Activated naive CD4-positive, alpha-beta T cell treated with anti-CD3 and anti-CD28 coated beads for 36 hours (primary cell): Measurements from ENCODE around the gene TPST2. TPM values are rescaled to one million over a fixed set of nuclear protein-coding genes. Genes with fewer than 3 reads are reported as not detected.

Experiments
- CTCF ChIA-PET: fragments of 350-600 bp; sonication (Branson Sonifier 250); formaldehyde crosslinking; loops from one replicate; lab custom pipeline; 2021; ENCODE audit warnings: antibody characterized with exemption; lab: Charles Lee
- DNase-seq: peaks from one replicate; pipeline ENCODE4 v3.0.0-alpha.2; 2020
- H3K27ac Mint-ChIP-seq: one replicate; pipeline ENCODE4 v1.8.0; 2021; ENCODE audit warnings: mild to moderate bottlenecking, mixed read lengths
- H3K27me3 Mint-ChIP-seq: one replicate; pipeline ENCODE4 v1.8.0; 2021; ENCODE audit warnings: low read depth, mixed read lengths
- H3K36me3 Mint-ChIP-seq: one replicate; pipeline ENCODE4 v1.8.0; 2021; ENCODE audit warnings: low read depth, mixed read lengths
- H3K4me1 Mint-ChIP-seq: one replicate; pipeline ENCODE4 v1.8.0; 2021; ENCODE audit warnings: low read depth, mixed read lengths
- H3K4me3 Mint-ChIP-seq: one replicate; pipeline ENCODE4 v1.8.0; 2021; ENCODE audit warnings: mild to moderate bottlenecking, moderate library complexity, mixed read lengths
- H3K9me3 Mint-ChIP-seq: one replicate; pipeline ENCODE4 v1.8.0; 2021; ENCODE audit warnings: mixed read lengths
- intact Hi-C: fragments of 100-400 bp; cut with micrococcal nuclease; formaldehyde crosslinking; loops from one replicate; pipeline ENCODE4 v1.15.1; 2023
- total RNA-seq, 2 experiments: library from RNA; stranded (reverse); gene quantifications; one replicate each; pipeline ENCODE4 v1.2.3, GENCODE V29; 2021

The TPST2 gene
- total RNA-seq, 2 experiments from 2014 or later = 21.0 to 21.9 TPM

GRCh38 chr22:26547837-26548236 lies 42.1 kb downstream of the TPST2 start:
- no peaks in the 10 kb centered on the region for H3K9me3 Mint-ChIP-seq
- H3K4me3 Mint-ChIP-seq = no peak overlapping the region
- DNase-seq = no peak
- peaks cover 18% of the 10 kb centered on the region for H3K4me1 Mint-ChIP-seq
- peaks cover 12% of the 10 kb centered on the region for H3K36me3 Mint-ChIP-seq
- H3K27me3 Mint-ChIP-seq = no peaks in the 10 kb centered on the region
- intact Hi-C loops = no loop called here
- no peak overlapping the region for H3K27ac Mint-ChIP-seq
- CTCF ChIA-PET = no interaction called here

DNA sequence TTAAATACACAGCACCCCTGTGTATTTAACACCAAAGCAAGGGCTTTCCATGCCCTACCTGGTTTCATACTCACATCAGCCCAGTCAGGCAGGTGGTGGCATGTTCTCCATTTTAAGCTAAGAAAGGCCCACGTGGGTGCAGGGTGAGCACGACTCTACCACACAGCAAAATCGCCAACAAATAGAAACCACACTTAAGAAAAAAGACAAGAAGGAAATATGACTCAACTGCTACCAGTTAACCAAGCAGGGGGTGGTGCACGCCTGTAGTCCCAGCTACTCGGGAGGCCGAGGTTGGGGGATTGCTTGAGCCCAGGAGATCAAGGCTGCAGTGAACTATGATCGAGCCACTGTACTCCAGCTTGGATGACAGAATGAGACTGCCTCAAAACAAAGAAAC lies 42.5 kb downstream of the TPST2 start:
- peaks cover 18% of the 10 kb centered on the region for H3K4me1 Mint-ChIP-seq
- H3K9me3 Mint-ChIP-seq = no peaks in the 10 kb centered on the region
- H3K36me3 Mint-ChIP-seq = peaks cover 12% of the 10 kb centered on the region
- no peak overlapping the region for H3K27ac Mint-ChIP-seq
- intact Hi-C loops = no loop called here
- DNase-seq = peak; percentile 44
- H3K27me3 Mint-ChIP-seq = no peaks in the 10 kb centered on the region
- CTCF ChIA-PET = interaction anchor here (0.5 kb wide), 1 partner anchor 74 kb away, joined by 6 read pairs; no protein-coding TSS in a partner anchor
- H3K4me3 Mint-ChIP-seq = no peak overlapping the region

GRCh38 chr22:26546282-26546681 lies 43.6 kb downstream of the TPST2 start:
- intact Hi-C loops = no loop called here
- Mint-ChIP-seq H3K27me3 (no peaks in the 10 kb centered on the region), H3K36me3 (peaks cover 12% of the 10 kb centered on the region), H3K4me3 (no peak overlapping the region), H3K27ac (peak overlapping the region; percentile 41), H3K9me3 (no peaks in the 10 kb centered on the region), H3K4me1 (peaks cover 18% of the 10 kb centered on the region)
- CTCF ChIA-PET = interaction anchor here (1.5 kb wide), 1 partner anchor 44 kb away, joined by 4 read pairs; no protein-coding TSS in a partner anchor
- no peak for DNase-seq

GRCh38 chr22:26545827-26546226 lies 44.1 kb downstream of the TPST2 start:
- intact Hi-C loops = no loop called here
- H3K4me1 Mint-ChIP-seq = peaks cover 18% of the 10 kb centered on the region
- H3K36me3 Mint-ChIP-seq = peaks cover 12% of the 10 kb centered on the region
- CTCF ChIA-PET = interaction anchor here (1.5 kb wide), 1 partner anchor 43 kb away, joined by 4 read pairs; no protein-coding TSS in a partner anchor
- no peaks in the 10 kb centered on the region for H3K9me3 Mint-ChIP-seq
- no peak overlapping the region for H3K27ac Mint-ChIP-seq
- no peak overlapping the region for H3K4me3 Mint-ChIP-seq
- no peak for DNase-seq
- no peaks in the 10 kb centered on the region for H3K27me3 Mint-ChIP-seq

DNA sequence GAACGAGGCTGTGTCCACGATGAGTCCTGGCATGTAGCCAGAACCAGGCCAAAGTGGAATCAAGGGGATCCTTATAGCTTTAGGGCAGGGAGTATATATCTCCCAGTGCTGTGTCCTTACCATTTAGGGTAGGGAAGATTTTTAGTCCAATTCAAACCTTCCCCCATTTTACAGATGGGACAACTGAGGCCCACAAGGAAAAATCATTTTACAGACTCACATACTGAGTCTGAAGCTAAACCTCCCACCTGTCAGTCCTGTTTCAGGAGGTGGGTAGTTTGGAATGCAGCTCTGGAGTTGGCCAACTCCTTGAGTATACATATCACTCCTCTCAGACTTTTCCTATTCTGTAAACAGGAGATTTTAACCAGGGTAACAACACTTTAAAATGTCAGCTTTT lies 44.5 kb downstream of the TPST2 start:
- peaks cover 15% of the 10 kb centered on the region for H3K36me3 Mint-ChIP-seq
- DNase-seq = no peak
- peaks cover 18% of the 10 kb centered on the region for H3K4me1 Mint-ChIP-seq
- H3K9me3 Mint-ChIP-seq = no peaks in the 10 kb centered on the region
- intact Hi-C loops = no loop called here
- no peak overlapping the region for H3K27ac Mint-ChIP-seq
- CTCF ChIA-PET = interaction anchor here (1.0 to 1.5 kb wide), 2 partner anchors 42 to 43 kb away, joined by 3 to 4 read pairs; no protein-coding TSS in a partner anchor
- H3K4me3 Mint-ChIP-seq = no peak overlapping the region
- no peaks in the 10 kb centered on the region for H3K27me3 Mint-ChIP-seq

GRCh38 chr22:26544489-26544888 lies 45.4 kb downstream of the TPST2 start:
- Mint-ChIP-seq H3K27me3 (no peaks in the 10 kb centered on the region), H3K4me1 (peaks cover 18% of the 10 kb centered on the region), H3K27ac (no peak overlapping the region), H3K36me3 (peaks cover 16% of the 10 kb centered on the region), H3K9me3 (no peaks in the 10 kb centered on the region), H3K4me3 (no peak overlapping the region)
- CTCF ChIA-PET = interaction anchor here (0.5 to 1.0 kb wide), 2 partner anchors 21 to 43 kb away, joined by 3 read pairs; no protein-coding TSS in a partner anchor
- intact Hi-C loops = no loop called here
- no peak for DNase-seq

DNA sequence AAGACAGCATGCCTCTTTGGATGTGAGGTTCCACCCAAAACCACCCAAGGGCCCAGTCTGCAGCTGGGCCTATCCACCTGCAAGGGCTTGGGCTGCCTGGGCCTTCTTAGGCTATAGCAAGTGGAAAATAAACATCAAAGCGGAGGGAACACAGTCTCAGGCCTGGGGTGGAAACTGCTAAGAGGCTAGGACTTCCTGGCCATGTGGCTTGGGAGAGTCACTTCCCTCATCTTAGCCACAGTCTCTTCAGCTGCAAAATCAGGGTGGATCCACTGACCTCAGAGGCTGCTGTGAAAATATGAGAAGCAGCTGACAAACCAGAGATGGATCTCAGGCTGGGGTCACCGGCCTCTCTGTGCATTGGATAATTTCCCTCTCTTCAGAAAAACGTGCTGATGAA lies 47.1 kb downstream of the TPST2 start:
- intact Hi-C loops = no loop called here
- Mint-ChIP-seq H3K27ac (no peak overlapping the region), H3K9me3 (no peaks in the 10 kb centered on the region), H3K4me1 (peaks cover 14% of the 10 kb centered on the region), H3K4me3 (no peak overlapping the region), H3K27me3 (no peaks in the 10 kb centered on the region), H3K36me3 (peaks cover 15% of the 10 kb centered on the region)
- CTCF ChIA-PET = no interaction called here
- DNase-seq = no peak

DNA sequence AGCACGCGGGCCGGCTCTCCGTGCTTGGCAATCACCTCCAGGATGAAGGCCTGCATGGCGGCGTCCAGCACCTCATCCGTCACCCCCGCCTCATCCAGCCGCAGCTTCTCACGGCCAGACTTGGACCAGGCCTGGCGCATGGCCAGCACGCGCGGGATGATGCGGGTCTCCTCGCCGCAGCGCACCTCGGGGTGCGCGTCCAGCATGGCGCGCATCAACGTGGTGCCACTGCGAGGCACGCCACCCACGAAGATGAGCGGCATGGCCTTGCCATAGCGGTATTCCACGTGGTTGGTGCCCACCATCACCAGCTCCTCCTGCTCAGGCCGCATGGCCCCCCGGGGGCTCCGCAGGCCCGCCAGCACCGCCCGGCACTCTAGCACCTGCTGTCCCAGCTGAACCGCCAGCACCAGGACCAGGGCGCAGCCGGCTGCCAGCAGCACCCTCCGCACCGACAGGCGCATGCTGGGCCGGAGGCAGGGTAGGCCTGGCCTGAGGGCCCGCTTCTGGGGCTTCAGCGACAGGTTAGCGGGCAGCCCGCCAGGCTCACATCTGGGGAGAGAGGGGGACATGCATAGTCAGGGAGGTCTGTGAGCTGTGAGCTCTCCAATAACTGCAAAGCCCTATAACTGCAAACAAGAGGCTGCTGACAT lies 48.6 kb downstream of the TPST2 start:
- intact Hi-C loops = no loop called here
- no peaks in the 10 kb centered on the region for H3K27me3 Mint-ChIP-seq
- H3K4me3 Mint-ChIP-seq = no peak overlapping the region
- no peaks in the 10 kb centered on the region for H3K9me3 Mint-ChIP-seq
- peaks cover 8% of the 10 kb centered on the region for H3K36me3 Mint-ChIP-seq
- no peak for DNase-seq
- CTCF ChIA-PET = interaction anchor here (0.5 kb wide), 1 partner anchor 131 kb away, joined by 4 read pairs; no protein-coding TSS in a partner anchor
- H3K27ac Mint-ChIP-seq = no peak overlapping the region
- H3K4me1 Mint-ChIP-seq = peaks cover 4% of the 10 kb centered on the region

- Mint-ChIP-seq H3K27ac (no peak overlapping the region), H3K27me3 (no peaks in the 10 kb centered on the region), H3K4me1 (peaks cover 7% of the 10 kb centered on the region), H3K9me3 (no peaks in the 10 kb centered on the region), H3K36me3 (peaks cover 7% of the 10 kb centered on the region), H3K4me3 (no peak overlapping the region)
- intact Hi-C loops = no loop called here
- no peak for DNase-seq
- CTCF ChIA-PET = interaction anchor here (0.6 kb wide), 1 partner anchor 100 kb away, joined by 3 read pairs; no protein-coding TSS in a partner anchor
Measured at GRCh38 chr22:26540119-26540518, 49.8 kb downstream of the TPST2 start.

GRCh38 chr22:26536762-26537134 lies 53.2 kb downstream of the TPST2 start:
- CTCF ChIA-PET = interaction anchor here (0.6 to 0.7 kb wide), 3 partner anchors 15 to 300 kb away, joined by 3 to 4 read pairs (median 3); no protein-coding TSS in a partner anchor
- Mint-ChIP-seq H3K4me1 (peaks cover 19% of the 10 kb centered on the region), H3K36me3 (peaks cover 9% of the 10 kb centered on the region), H3K27me3 (no peaks in the 10 kb centered on the region), H3K4me3 (no peak overlapping the region), H3K9me3 (no peaks in the 10 kb centered on the region), H3K27ac (no peak overlapping the region)
- intact Hi-C loops = no loop called here
- no peak for DNase-seq

- intact Hi-C loops = no loop called here
- H3K27ac Mint-ChIP-seq = no peak overlapping the region
- H3K9me3 Mint-ChIP-seq = no peaks in the 10 kb centered on the region
- H3K4me1 Mint-ChIP-seq = peaks cover 19% of the 10 kb centered on the region
- H3K27me3 Mint-ChIP-seq = no peaks in the 10 kb centered on the region
- H3K4me3 Mint-ChIP-seq = no peak overlapping the region
- DNase-seq = no peak
- CTCF ChIA-PET = interaction anchor here (0.6 to 0.7 kb wide), 2 partner anchors 14 to 47 kb away, joined by 3 read pairs; no protein-coding TSS in a partner anchor
- H3K36me3 Mint-ChIP-seq = peaks cover 11% of the 10 kb centered on the region
Measured at GRCh38 chr22:26536056-26536761, 53.7 kb downstream of the TPST2 start.

DNA sequence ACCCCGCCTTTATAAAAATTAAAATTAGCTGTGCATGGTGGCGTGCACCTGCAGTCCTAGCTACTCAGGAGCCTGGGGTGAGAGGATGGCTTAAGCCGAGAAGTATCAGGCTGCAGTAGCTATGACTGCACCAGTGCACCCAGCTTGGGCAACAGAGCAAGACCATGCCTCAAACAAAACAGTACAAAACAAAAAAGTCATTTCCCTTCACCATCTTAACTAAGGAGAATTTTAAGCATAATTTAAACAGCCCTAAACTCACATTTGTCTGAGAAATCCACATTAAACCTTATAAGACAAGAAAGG lies 54.4 kb downstream of the TPST2 start:
- Mint-ChIP-seq H3K27me3 (no peaks in the 10 kb centered on the region), H3K4me1 (peaks cover 21% of the 10 kb centered on the region), H3K9me3 (no peaks in the 10 kb centered on the region), H3K27ac (no peak overlapping the region), H3K4me3 (no peak overlapping the region), H3K36me3 (peaks cover 13% of the 10 kb centered on the region)
- no peak for DNase-seq
- intact Hi-C loops = no loop called here
- CTCF ChIA-PET = interaction anchor here (0.7 kb wide), 2 partner anchors 55 to 107 kb away, joined by 3 to 5 read pairs; no protein-coding TSS in a partner anchor
